GM23248 (cell line): ENCODE results near the gene GLIS2. TPM values are rescaled to one million over a fixed set of nuclear protein-coding genes. Genes with fewer than 3 reads are reported as not detected.
"Not testable (repeated sequence)": the region's sequence is repeated elsewhere in the genome, so short reads cannot be mapped to it uniquely, and the experiment has no call there.

ENCODE experiments used
- DNase-seq: peaks from one replicate; pipeline ENCODE4 v3.0.0-alpha.2; 2015
- H2AFZ ChIP-seq: fragments of 200-600 bp; sonication (generic); 2 replicates; pipeline ENCODE4 v1.6.1; 2016; ENCODE audit warnings: antibody characterized with exemption
- H3F3A ChIP-seq: fragments of 200-600 bp; sonication (generic); 2 replicates; pipeline ENCODE4 v1.6.1; 2016; ENCODE audit warnings: mild to moderate bottlenecking, antibody characterized with exemption, mixed run types; ENCODE audit not compliant: insufficient read depth
- H3K27ac ChIP-seq: fragments of 200-600 bp; sonication (generic); 2 replicates; pipeline ENCODE4 v1.5.1; 2016; ENCODE audit warnings: mild to moderate bottlenecking
- H3K27me3 ChIP-seq: fragments of 200-600 bp; sonication (generic); replicated peaks from 2 replicates; pipeline ENCODE4 v1.6.1; 2016; ENCODE audit warnings: mild to moderate bottlenecking; ENCODE audit not compliant: insufficient read depth
- H3K36me3 ChIP-seq: fragments of 200-600 bp; sonication (generic); 2 replicates; pipeline ENCODE4 v1.6.1; 2016; ENCODE audit warnings: low read depth, mild to moderate bottlenecking
- H3K4me1 ChIP-seq: fragments of 200-600 bp; sonication (generic); 2 replicates; pipeline ENCODE4 v1.6.1; 2016; ENCODE audit warnings: mild to moderate bottlenecking; ENCODE audit not compliant: insufficient read depth
- H3K4me2 ChIP-seq: fragments of 200-600 bp; sonication (generic); one replicate; pipeline ENCODE4 v1.6.1; 2016; ENCODE audit warnings: mild to moderate bottlenecking; ENCODE audit not compliant: unreplicated experiment
- H3K4me3 ChIP-seq: fragments of 200-600 bp; sonication (generic); 2 replicates; pipeline ENCODE4 v1.5.1; 2016; ENCODE audit warnings: mild to moderate bottlenecking
- H3K79me2 ChIP-seq: fragments of 200-600 bp; sonication (generic); 2 replicates; pipeline ENCODE4 v1.6.1; 2016; ENCODE audit warnings: mild to moderate bottlenecking; ENCODE audit not compliant: insufficient read depth
- H3K9ac ChIP-seq: fragments of 200-600 bp; sonication (generic); 2 replicates; pipeline ENCODE4 v1.6.1; 2016; ENCODE audit warnings: mild to moderate bottlenecking
- H3K9me2 ChIP-seq: fragments of 200-600 bp; sonication (generic); 2 replicates; pipeline ENCODE4 v1.6.1; 2016; ENCODE audit warnings: mixed run types, mild to moderate bottlenecking, moderate library complexity; ENCODE audit not compliant: insufficient read depth
- H3K9me3 ChIP-seq: fragments of 200-600 bp; sonication (generic); one replicate; pipeline ENCODE4 v1.6.1; 2017; ENCODE audit warnings: low read depth
- H4K20me1 ChIP-seq: fragments of 200-600 bp; sonication (generic); 2 replicates; pipeline ENCODE4 v1.6.0; 2016; ENCODE audit not compliant: insufficient read depth
- EZH2 ChIP-seq: fragments of 200-600 bp; sonication (generic); IDR thresholded peaks from 2 replicates; pipeline ENCODE4 v1.6.1; 2018; ENCODE audit warnings: antibody characterized with exemption, mild to moderate bottlenecking; ENCODE audit not compliant: insufficient read depth, poor library complexity, severe bottlenecking
- EZH2phosphoT487 ChIP-seq: fragments of 200-600 bp; sonication (generic); IDR thresholded peaks from 2 replicates; pipeline ENCODE4 v1.6.1; 2018; ENCODE audit warnings: antibody characterized with exemption, moderate library complexity, mild to moderate bottlenecking, low read depth; ENCODE audit not compliant: insufficient read depth
- WGBS, 2 experiments: methylation state at CpG; one replicate each; pipeline ENCODE4 v1.1.6; 2015 to 2017; ENCODE audit warnings: low lambda C conversion rate in 2 of 2, low coverage in 1 of 2; ENCODE audit errors: missing lambda C conversion rate in 2 of 2; 5-methylcytosine and 5-hydroxymethylcytosine counted together
- in situ Hi-C: fragments of 300-500 bp; cut with MboI; formaldehyde crosslinking; loops from 2 replicates; pipeline ENCODE4 v1.15.0; 2020
- polyA plus RNA-seq: library from polyadenylated mRNA; unstranded; fragments of >200 nt; fragmentation: Nextera tagmentation; extraction: Ambion mirVana; gene quantifications from 2 replicates; pipeline ENCODE4 v1.2.1, GENCODE V29; 2016
- total RNA-seq: library from RNA; depleted of rRNA; stranded (reverse); fragments of >200 nt; shearing (Covaris generic); gene quantifications from 2 replicates; pipeline ENCODE4 v1.2.3, GENCODE V29; 2014

GLIS2 gene
- total and polyA plus RNA-seq, 2 experiments from 2014 or later, result 2.9 to 6.8 TPM

GRCh38 chr16:4341250-4341649 lies 25.4 kb downstream of the GLIS2 start:
- H3K4me1 ChIP-seq, result no peaks in the 10 kb centered on the region
- in situ Hi-C loops, result no loop called here
- no peak overlapping the region for H3K9ac ChIP-seq
- no peak overlapping the region for H2AFZ ChIP-seq
- DNase-seq, result no peak
- no peaks in the 10 kb centered on the region for H3K9me3 ChIP-seq
- no peaks in the 10 kb centered on the region for H3K27me3 ChIP-seq
- H4K20me1 ChIP-seq, result no peaks in the 10 kb centered on the region; the same call in 1 of the 2 replicates
- peaks cover 66% of the 10 kb centered on the region for H3K79me2 ChIP-seq
- H3K27ac ChIP-seq, result no peak overlapping the region
- H3K4me2 ChIP-seq, result no peak overlapping the region
- H3K4me3 ChIP-seq, result no peak overlapping the region
- TF ChIP-seq EZH2phosphoT487, result no peak
- TF ChIP-seq EZH2, result no peak
- 87 to 88% methylated on average over 11 to 13 of the region's 13 CpGs for WGBS, 2 experiments
- no peaks in the 10 kb centered on the region for H3K9me2 ChIP-seq
- H3F3A ChIP-seq, result peaks cover 16% of the 10 kb centered on the region; the same call in 1 of the 2 replicates
- peaks cover 6% of the 10 kb centered on the region; the same call in 1 of the 2 replicates for H3K36me3 ChIP-seq

- H3K27me3 ChIP-seq, result no peaks in the 10 kb centered on the region
- no peak overlapping the region for H3K4me2 ChIP-seq
- TF ChIP-seq EZH2phosphoT487 (no peak), EZH2 (no peak)
- H3K9ac ChIP-seq, result no peak overlapping the region
- H3K27ac ChIP-seq, result no peak overlapping the region
- no peaks in the 10 kb centered on the region for H3K9me2 ChIP-seq
- in situ Hi-C loops, result no loop called here
- H2AFZ ChIP-seq, result no peak overlapping the region
- no peak overlapping the region for H3K4me3 ChIP-seq
- peaks cover 85% of the 10 kb centered on the region for H3K79me2 ChIP-seq
- 89 to 92% methylated on average over 20 to 21 of the region's 21 CpGs for WGBS, 2 experiments
- peaks cover 21% of the 10 kb centered on the region; the same call in 1 of the 2 replicates for H3F3A ChIP-seq
- no peaks in the 10 kb centered on the region for H3K4me1 ChIP-seq
- H3K36me3 ChIP-seq, result peaks cover 6% of the 10 kb centered on the region; the same call in 1 of the 2 replicates
- DNase-seq, result no peak
- no peaks in the 10 kb centered on the region; the same call in 1 of the 2 replicates for H4K20me1 ChIP-seq
- H3K9me3 ChIP-seq, result no peaks in the 10 kb centered on the region
Observed at GRCh38 chr16:4342866-4343744, 27.2 kb downstream of the GLIS2 start.

- H3K9me2 ChIP-seq, H4K20me1 ChIP-seq, H3K4me1 ChIP-seq, H3K4me3 ChIP-seq, H3K27me3 ChIP-seq, H3K4me2 ChIP-seq, H3K9me3 ChIP-seq, H3K27ac ChIP-seq, H3K36me3 ChIP-seq, in situ Hi-C loops, H3K9ac ChIP-seq, H2AFZ ChIP-seq: not testable (repeated sequence)
- peaks cover 21% of the 10 kb centered on the region; the same call in 1 of the 2 replicates for H3F3A ChIP-seq
- peaks cover 93% of the 10 kb centered on the region for H3K79me2 ChIP-seq
- peak; percentile 57 for DNase-seq
- WGBS, 2 experiments, result 48% methylated on average over 10 of the region's 10 CpGs; no CpG with 5 or more reads in 1 of the 2 experiments
Observed at GRCh38 chr16:4344300-4344982, 28.6 kb downstream of the GLIS2 start.

GRCh38 chr16:4344983-4345835 lies 29.3 kb downstream of the GLIS2 start:
- Histone ChIP-seq H3K27me3 (no peaks in the 10 kb centered on the region), H3K27ac (no peak overlapping the region), H2AFZ (no peak overlapping the region), H3K79me2 (peaks cover 93% of the 10 kb centered on the region), H3K9me3 (no peaks in the 10 kb centered on the region), H3K4me3 (no peak overlapping the region), H3F3A (peaks cover 21% of the 10 kb centered on the region; the same call in 1 of the 2 replicates), H3K4me2 (no peak overlapping the region), H4K20me1 (no peaks in the 10 kb centered on the region; the same call in 1 of the 2 replicates), H3K36me3 (no peaks in the 10 kb centered on the region; the same call in 1 of the 2 replicates), H3K9ac (no peak overlapping the region), H3K4me1 (peaks cover 7% of the 10 kb centered on the region), H3K9me2 (no peaks in the 10 kb centered on the region)
- no peak for TF ChIP-seq EZH2phosphoT487
- no peak for TF ChIP-seq EZH2
- in situ Hi-C loops, result no loop called here
- DNase-seq, result no peak
- 83 to 84% methylated on average over 25 of the region's 26 CpGs for WGBS, 2 experiments
